HepG2 (cell line): Measurements from ENCODE around the gene FBXW12. TPM values are rescaled to one million over a fixed set of nuclear protein-coding genes. Genes with fewer than 3 reads are reported as not detected.

ENCODE experiments used
- ATAC-seq: fragments of 200-7000 bp; cut with Tn5 transposase; 3 replicates; pipeline ENCODE4 v1.9.1; 2020; ENCODE audit warnings: mild to moderate bottlenecking, moderate library complexity
- BruUV-seq: library from RNA; stranded (reverse); fragments of 400-500 nt; replicated peaks from 2 replicates; lab custom pipeline; 2021; lab: Mats Ljungman, UMichigan
- CTCF ChIA-PET: fragments of 300-600 bp; formaldehyde crosslinking; extraction: SDS; loops from one replicate; lab custom pipeline; 2021; ENCODE audit warnings: low total read pairs, inconsistent platforms, low intra/inter-chr PET ratio; lab: Yijun Ruan, JAX
- POLR2A ChIA-PET: fragments of 350-600 bp; sonication (Branson Sonifier 250); formaldehyde crosslinking; loops from one replicate; lab custom pipeline; 2020; ENCODE audit warnings: antibody characterized with exemption, inconsistent platforms; lab: Yijun Ruan, JAX
- DNase-seq: peaks from one replicate; pipeline ENCODE4 v3.0.0-alpha.2; 2015; ENCODE audit warnings: low spot score
- FAIRE-seq: peaks from 3 replicates; lab custom pipeline; 2011; peaks lifted over from hg19 to GRCh38; lab: Jason Lieb, UNC
- H2AFZ ChIP-seq: one replicate; pipeline ENCODE4 v1.6.1; 2011; ENCODE audit warnings: low read length, inconsistent platforms
- H3K27ac ChIP-seq: fragments of 300-600 bp; 3 replicates; pipeline ENCODE4 v1.8.0; 2011; ENCODE audit warnings: mixed run types, mild to moderate bottlenecking, mixed read lengths, low read length, inconsistent platforms; ENCODE audit not compliant: insufficient read depth; ENCODE audit errors: extremely low read length
- H3K27me3 ChIP-seq, 2 experiments: fragments of 200-600 bp in 1 of 2; 2 replicates in 1 of 2; 3 replicates in 1 of 2; pipeline versions ENCODE4 v1.6.0 to v1.8.0; 2011; ENCODE audit warnings: low read length in 2 of 2, mild to moderate bottlenecking in 2 of 2, moderate library complexity in 2 of 2, inconsistent platforms in 1 of 2; ENCODE audit not compliant: insufficient read depth in 2 of 2, control insufficient read depth in 1 of 2
- H3K36me3 ChIP-seq, 2 experiments: fragments of 200-600 bp in 1 of 2; replicated peaks in 1 of 2; 2 replicates in 1 of 2; 3 replicates in 1 of 2; pipeline versions ENCODE4 v1.5.1 to v1.8.0; 2011; ENCODE audit warnings: low read length in 2 of 2, inconsistent platforms in 1 of 2; ENCODE audit not compliant: insufficient read depth in 2 of 2, control insufficient read depth in 1 of 2
- H3K4me1 ChIP-seq: 2 replicates; pipeline ENCODE4 v1.5.1; 2012; ENCODE audit warnings: low read length, inconsistent platforms; ENCODE audit not compliant: insufficient read depth
- H3K4me2 ChIP-seq: 2 replicates; pipeline ENCODE4 v1.6.0; 2011; ENCODE audit warnings: low read depth, low read length, inconsistent platforms
- H3K4me3 ChIP-seq, 3 experiments: fragments of 200-600 bp in 1 of 3; sonication (generic), shearing (Covaris generic) in 1 of 3; replicated peaks in 1 of 3; 2 replicates each; pipeline ENCODE4 v1.5.1; 2011 to 2016; ENCODE audit warnings: low read length in 3 of 3, inconsistent platforms in 2 of 3, low read depth in 2 of 3, mild to moderate bottlenecking in 2 of 3, control low read depth in 1 of 3, mixed read lengths in 1 of 3; ENCODE audit not compliant: insufficient read depth in 1 of 3
- H3K79me2 ChIP-seq: one replicate; pipeline ENCODE4 v1.6.1; 2011; ENCODE audit warnings: low read length, inconsistent platforms; ENCODE audit not compliant: insufficient read depth
- H3K9ac ChIP-seq: 2 replicates; pipeline ENCODE4 v1.6.0; 2011; ENCODE audit warnings: mild to moderate bottlenecking, low read depth, low read length, inconsistent platforms; ENCODE audit not compliant: insufficient read depth
- H3K9me3 ChIP-seq: 2 replicates; pipeline ENCODE4 v1.5.1; 2012; ENCODE audit warnings: mild to moderate bottlenecking, low read length
- H4K20me1 ChIP-seq: 2 replicates; pipeline ENCODE4 v1.6.0; 2011; ENCODE audit warnings: inconsistent platforms, mild to moderate bottlenecking, low read length, moderate library complexity; ENCODE audit not compliant: insufficient read depth
- ARHGAP35 ChIP-seq: sonication (generic); formaldehyde crosslinking; IDR thresholded peaks from 2 replicates; pipeline ENCODE4 v1.9.0; 2022; ENCODE audit warnings: mild to moderate bottlenecking, inconsistent platforms, moderate library complexity, missing genetic modification reagents, borderline replicate concordance
- ONECUT2 ChIP-seq: sonication (generic); formaldehyde crosslinking; IDR thresholded peaks from 2 replicates; pipeline ENCODE4 v1.4.0; 2020; ENCODE audit warnings: missing genetic modification reagents
- SKIL ChIP-seq: sonication (generic); formaldehyde crosslinking; IDR thresholded peaks from 2 replicates; pipeline ENCODE4 v1.8.0; 2022; ENCODE audit warnings: missing genetic modification reagents, mild to moderate bottlenecking, moderate library complexity, borderline replicate concordance
- STAG1 ChIP-seq: sonication (generic); formaldehyde crosslinking; IDR thresholded peaks from 2 replicates; pipeline ENCODE4 v1.4.0; 2020; ENCODE audit warnings: missing genetic modification reagents
- TFAP4 ChIP-seq: sonication (generic); IDR thresholded peaks from 2 replicates; pipeline ENCODE4 v1.6.1; 2016; ENCODE audit warnings: low read depth, borderline replicate concordance
- THAP9 ChIP-seq: sonication (generic); formaldehyde crosslinking; IDR thresholded peaks from 2 replicates; pipeline ENCODE4; 2020; ENCODE audit warnings: missing genetic modification reagents, mild to moderate bottlenecking, borderline replicate concordance
- XRCC5 ChIP-seq: fragments of 200-400 bp; formaldehyde crosslinking; optimal IDR thresholded peaks from 2 replicates; pipeline ENCODE3; 2017; ENCODE audit warnings: mild to moderate bottlenecking, low read length
- ZC3H13 ChIP-seq: sonication (generic); formaldehyde crosslinking; IDR thresholded peaks from 2 replicates; pipeline ENCODE4 v1.8.1; 2023; ENCODE audit warnings: mild to moderate bottlenecking, missing genetic modification reagents, moderate library complexity
- ZGPAT ChIP-seq: IDR thresholded peaks from 2 replicates; pipeline ENCODE4 v1.6.1; 2016; ENCODE audit warnings: mild to moderate bottlenecking
- ZNF280D ChIP-seq: sonication (generic); formaldehyde crosslinking; IDR thresholded peaks from 2 replicates; pipeline ENCODE4 v1.5.1; 2020; ENCODE audit warnings: mild to moderate bottlenecking, missing genetic modification reagents
- ZNF367 ChIP-seq: sonication (generic); formaldehyde crosslinking; IDR thresholded peaks from 2 replicates; pipeline ENCODE4 v1.4.0; 2020; ENCODE audit warnings: missing genetic modification reagents, borderline replicate concordance
- ZNF432 ChIP-seq: sonication (generic); formaldehyde crosslinking; IDR thresholded peaks from 2 replicates; pipeline ENCODE4 v1.5.0; 2020; ENCODE audit warnings: missing genetic modification reagents, mild to moderate bottlenecking, borderline replicate concordance
- ZNF580 ChIP-seq: IDR thresholded peaks from 2 replicates; pipeline ENCODE4 v1.6.1; 2016; ENCODE audit warnings: low read depth, borderline replicate concordance
- WGBS: methylation state at CpG from one replicate; pipeline ENCODE4 v1.1.6; 2017; ENCODE audit warnings: low lambda C conversion rate; 5-methylcytosine and 5-hydroxymethylcytosine counted together
- in situ Hi-C: cut with HindIII; loops from 2 replicates; pipeline ENCODE4 v1.10.0; 2017; ENCODE audit warnings: low pct_unique_long_range_greater_than_20kb; ENCODE audit not compliant: extremely low pct_ligation_motif_present
- intact Hi-C: fragments of 100-400 bp; cut with micrococcal nuclease; formaldehyde crosslinking; loops from one replicate; pipeline ENCODE4 v1.10.0; 2022; ENCODE audit not compliant: unreplicated experiment
- polyA plus RNA-seq, 8 experiments: library from polyadenylated mRNA; depleted of rRNA in 3 of 8; stranded (reverse) in 7 of 8; unstranded in 1 of 8; fragments of >200 nt; fragmentation: Illumina TruSeq in 4 of 8; extraction: Trizol in 4 of 8; gene quantifications; 2 replicates each; pipeline versions ENCODE4 v1.2.1 to v1.2.3, GENCODE V29; 2011 to 2016; ENCODE audit warnings: low read depth in 4 of 8, missing spikeins in 1 of 8, mixed read lengths in 1 of 8; ENCODE audit not compliant: insufficient read depth in 1 of 8
- total RNA-seq, 5 experiments: library from RNA; depleted of rRNA; stranded (reverse); fragments of >200 nt; fragmentation: Illumina TruSeq; extraction: Trizol; gene quantifications; 2 replicates each; pipeline ENCODE4 v1.2.3, GENCODE V29; 2016; ENCODE audit warnings: low read depth in 1 of 5

The FBXW12 gene
- total and polyA plus RNA-seq, 2 of the 13 experiments (the other 11 are each of a cell fraction or from before 2014, with no cell fraction given): not detected

- no peak for FAIRE-seq
- in situ Hi-C loops: no loop called here
- POLR2A ChIA-PET: no interaction called here
- TF ChIP-seq ONECUT2 (no peak), ZNF580 (CRISPR knock-in tag) (no peak), ZNF280D (no peak), XRCC5 (no peak), ZNF367 (CRISPR knock-in tag) (no peak), ZC3H13 (CRISPR knock-in tag) (no peak), STAG1 (no peak), ARHGAP35 (no peak), THAP9 (CRISPR knock-in tag) (no peak), ZGPAT (CRISPR knock-in tag) (no peak), SKIL (CRISPR knock-in tag) (no peak), ZNF432 (CRISPR knock-in tag) (no peak), TFAP4 (no peak)
Measured at GRCh38 chr3:48338635-48339034, 33.4 kb upstream of the FBXW12 start.

More at GRCh38 chr3:48338635-48339034, 33.4 kb upstream of the FBXW12 start:
- Histone ChIP-seq H4K20me1 (no peaks in the 10 kb centered on the region), H3K4me3 (no peak overlapping the region), H3K79me2 (no peaks in the 10 kb centered on the region), H2AFZ (no peak overlapping the region), H3K27me3 (peaks cover 0 to 14% of the 10 kb centered on the region in 2 experiments; a peak in 2 of 5 replicates), H3K36me3 (no peaks in the 10 kb centered on the region), H3K27ac (no peak overlapping the region), H3K4me1 (no peaks in the 10 kb centered on the region), H3K9ac (no peak overlapping the region), H3K4me2 (no peak overlapping the region), H3K9me3 (no peaks in the 10 kb centered on the region)
- BruUV-seq: no TSS peak
- WGBS: 36% methylated on average over 4 of the region's 4 CpGs
- no peak for DNase-seq
- intact Hi-C loops: loop anchor here (1.0 kb wide), 1 partner anchor 18 kb away; no protein-coding TSS in a partner anchor
- no peak for ATAC-seq
- CTCF ChIA-PET: no interaction called here
